ENCODE measurements around the gene CD72. TPM values are rescaled to one million over a fixed set of nuclear protein-coding genes. Genes with fewer than 3 reads are reported as not detected.
A peak's percentile ranks its signal among the peaks of the same experiment; 100 is the strongest.
"Not testable (repeated sequence)": the region's sequence is repeated elsewhere in the genome, so short reads cannot be mapped to it uniquely, and the experiment has no call there.

Gene CD72
- polyA plus RNA-seq, 1 donor, result 1.8 TPM

- H3K4me1 ChIP-seq (ENCODE audit: control insufficient read depth, insufficient read depth, low read length), result peaks cover 8% of the 10 kb centered on the region
- WGBS (ENCODE audit: insufficient coverage, low lambda C conversion rate), result no CpG with 5 or more reads among the region's 22 CpGs
Observed at GRCh38 chr9:35650341-35651158, 32.3 kb upstream of the CD72 start, which contains the start of gene SIT1. Gene SIT1 (minus strand): TSS chr9:35650931. CDS start chr9:35650853, 78 bp downstream.

DNA sequence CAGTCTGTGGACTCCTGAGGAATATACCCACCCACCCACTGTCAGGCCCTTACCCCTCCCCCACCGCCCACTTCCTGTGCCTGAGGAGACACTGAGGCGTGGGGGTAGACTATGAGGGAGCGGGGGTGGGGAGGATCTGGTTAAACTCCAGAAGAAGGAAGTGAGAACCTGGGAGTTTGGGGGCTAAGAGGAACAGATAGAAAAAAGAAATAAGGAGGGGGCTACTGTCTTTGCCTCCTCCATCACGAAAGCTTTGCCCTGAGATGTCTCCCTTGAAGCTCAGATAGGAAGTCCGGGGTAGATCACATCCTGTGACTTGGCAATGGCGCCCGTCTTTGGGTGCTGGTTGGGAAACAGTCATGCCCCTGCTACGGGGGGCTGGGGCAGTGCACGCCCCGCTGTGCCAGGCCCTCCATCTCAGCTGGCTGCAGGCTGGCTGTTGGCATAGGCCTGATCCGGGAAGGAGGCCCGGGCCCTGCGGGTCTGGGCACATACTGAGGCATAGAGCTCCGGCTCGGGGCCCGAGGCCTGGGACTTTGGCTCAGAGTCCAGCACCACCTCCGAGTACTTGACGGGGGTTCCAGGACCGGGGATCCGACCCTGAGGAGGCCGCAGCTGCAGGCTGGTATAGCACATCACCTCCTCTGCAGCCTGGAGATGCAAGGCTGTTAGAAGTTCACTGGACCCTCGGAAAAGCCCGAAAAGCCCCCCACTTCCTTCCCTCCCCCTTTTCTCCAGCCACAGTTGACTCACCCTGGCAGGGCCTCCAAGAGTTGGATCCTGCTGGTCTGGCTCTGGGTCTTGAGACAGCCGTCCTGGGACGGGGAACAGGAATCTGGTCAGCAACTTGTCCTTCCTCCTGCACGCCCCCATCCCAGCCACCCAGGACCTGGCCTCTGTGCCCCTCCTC is 31.5 kb upstream of the CD72 start:
- no peak for DNase-seq
- no CpG with 5 or more reads among the region's 26 CpGs for WGBS (ENCODE audit: insufficient coverage, low lambda C conversion rate)
- H3K27ac ChIP-seq (ENCODE audit: low read length), result no peak overlapping the region
- H3K27me3 ChIP-seq (ENCODE audit: control insufficient read depth, insufficient read depth, low read length), result no peaks in the 10 kb centered on the region
- H3K4me1 ChIP-seq (ENCODE audit: control insufficient read depth, insufficient read depth, low read length), result peaks cover 8% of the 10 kb centered on the region
- no peaks in the 10 kb centered on the region for H3K36me3 ChIP-seq (ENCODE audit: control insufficient read depth, insufficient read depth, low read length)
- no peak overlapping the region for H3K4me3 ChIP-seq (ENCODE audit: low read length)
- no peaks in the 10 kb centered on the region for H3K9me3 ChIP-seq (ENCODE audit: control insufficient read depth, low read depth, low read length)

More at GRCh38 chr9:35650341-35651158, 32.3 kb upstream of the CD72 start, which contains the start of gene SIT1:
- no peak within 1 kb of the TSS for H3K27ac ChIP-seq (ENCODE audit: low read length)
- H3K9me3 ChIP-seq (ENCODE audit: control insufficient read depth, low read depth, low read length), result no peaks in the 10 kb centered on the region
- no peak within 1 kb of the TSS for H3K4me3 ChIP-seq (ENCODE audit: low read length)
- no peaks in the 10 kb centered on the region for H3K36me3 ChIP-seq (ENCODE audit: control insufficient read depth, insufficient read depth, low read length)
- no peak for DNase-seq
- no peaks in the 10 kb centered on the region for H3K27me3 ChIP-seq (ENCODE audit: control insufficient read depth, insufficient read depth, low read length)

- H3K9me3 ChIP-seq (ENCODE audit: control insufficient read depth, low read depth, low read length), result no peaks in the 10 kb centered on the region
- peak; percentile 94 to 95 for DNase-seq
- H3K27ac ChIP-seq (ENCODE audit: low read length), result peak overlapping the region; percentile 96
- no peaks in the 10 kb centered on the region for H3K27me3 ChIP-seq (ENCODE audit: control insufficient read depth, insufficient read depth, low read length)
- peak overlapping the region; percentile 73 for H3K4me3 ChIP-seq (ENCODE audit: low read length)
- no CpG with 5 or more reads among the region's 58 CpGs for WGBS (ENCODE audit: insufficient coverage, low lambda C conversion rate)
- H3K4me1 ChIP-seq (ENCODE audit: control insufficient read depth, insufficient read depth, low read length), result peaks cover 4% of the 10 kb centered on the region
- no peaks in the 10 kb centered on the region for H3K36me3 ChIP-seq (ENCODE audit: control insufficient read depth, insufficient read depth, low read length)
Observed at GRCh38 chr9:35646533-35647265, 28.5 kb upstream of the CD72 start.

- peak; percentile 79 to 93 for DNase-seq
Observed at GRCh38 chr9:35646153-35646532, 27.9 kb upstream of the CD72 start.

GRCh38 chr9:35645736-35646135 is 27.5 kb upstream of the CD72 start:
- not testable (repeated sequence) for H3K9me3 ChIP-seq (ENCODE audit: control insufficient read depth, low read depth, low read length); DNase-seq; H3K36me3 ChIP-seq (ENCODE audit: control insufficient read depth, insufficient read depth, low read length); H3K4me1 ChIP-seq (ENCODE audit: control insufficient read depth, insufficient read depth, low read length); H3K27me3 ChIP-seq (ENCODE audit: control insufficient read depth, insufficient read depth, low read length)
- peak overlapping the region; percentile 96 for H3K27ac ChIP-seq (ENCODE audit: low read length)
- WGBS (ENCODE audit: insufficient coverage, low lambda C conversion rate), result no CpG with 5 or more reads among the region's 10 CpGs
- peak overlapping the region; percentile 73 for H3K4me3 ChIP-seq (ENCODE audit: low read length)

More at GRCh38 chr9:35646153-35646532, 27.9 kb upstream of the CD72 start:
- H3K9me3 ChIP-seq (ENCODE audit: control insufficient read depth, low read depth, low read length), result no peaks in the 10 kb centered on the region
- H3K27me3 ChIP-seq (ENCODE audit: control insufficient read depth, insufficient read depth, low read length), result no peaks in the 10 kb centered on the region
- H3K36me3 ChIP-seq (ENCODE audit: control insufficient read depth, insufficient read depth, low read length), result no peaks in the 10 kb centered on the region
- H3K4me3 ChIP-seq (ENCODE audit: low read length), result peak overlapping the region; percentile 73
- H3K27ac ChIP-seq (ENCODE audit: low read length), result peak overlapping the region; percentile 96
- WGBS (ENCODE audit: insufficient coverage, low lambda C conversion rate), result no CpG with 5 or more reads among the region's 11 CpGs
- H3K4me1 ChIP-seq (ENCODE audit: control insufficient read depth, insufficient read depth, low read length), result peaks cover 4% of the 10 kb centered on the region

GRCh38 chr9:35643046-35643445 is 24.8 kb upstream of the CD72 start:
- Histone ChIP-seq H3K27me3 (ENCODE audit: control insufficient read depth, insufficient read depth, low read length) (no peaks in the 10 kb centered on the region), H3K4me1 (ENCODE audit: control insufficient read depth, insufficient read depth, low read length) (peaks cover 4% of the 10 kb centered on the region), H3K36me3 (ENCODE audit: control insufficient read depth, insufficient read depth, low read length) (no peaks in the 10 kb centered on the region), H3K27ac (ENCODE audit: low read length) (no peak overlapping the region), H3K9me3 (ENCODE audit: control insufficient read depth, low read depth, low read length) (no peaks in the 10 kb centered on the region), H3K4me3 (ENCODE audit: low read length) (no peak overlapping the region)
- WGBS (ENCODE audit: insufficient coverage, low lambda C conversion rate), result no CpG with 5 or more reads among the region's 12 CpGs
- no peak for DNase-seq

GRCh38 chr9:35641478-35641877 is 23.3 kb upstream of the CD72 start:
- H3K27me3 ChIP-seq (ENCODE audit: control insufficient read depth, insufficient read depth, low read length); H3K36me3 ChIP-seq (ENCODE audit: control insufficient read depth, insufficient read depth, low read length); H3K4me3 ChIP-seq (ENCODE audit: low read length); DNase-seq; H3K9me3 ChIP-seq (ENCODE audit: control insufficient read depth, low read depth, low read length); H3K4me1 ChIP-seq (ENCODE audit: control insufficient read depth, insufficient read depth, low read length); H3K27ac ChIP-seq (ENCODE audit: low read length): not testable (repeated sequence)
- WGBS (ENCODE audit: insufficient coverage, low lambda C conversion rate), result no CpG with 5 or more reads among the region's 3 CpGs

DNA sequence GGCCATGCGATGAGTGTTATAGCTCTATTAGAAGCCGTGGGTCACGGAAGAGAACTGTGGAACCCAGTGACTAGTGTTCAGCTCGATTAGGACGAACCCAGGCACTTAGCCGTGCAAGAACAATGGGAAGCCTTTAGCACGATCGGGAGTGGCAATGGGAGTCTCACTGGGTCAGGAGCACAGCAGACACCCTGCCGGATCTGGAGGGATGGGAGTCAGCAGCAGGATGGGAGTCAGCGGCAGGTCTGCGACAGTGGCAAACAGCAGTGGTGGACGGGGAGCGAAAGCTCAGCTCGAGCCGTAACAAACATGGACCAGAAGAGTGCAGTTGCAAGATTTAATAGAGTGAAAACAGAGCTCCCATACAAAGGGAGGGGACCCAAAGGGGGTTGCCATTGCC is 22.2 kb upstream of the CD72 start:
- H3K4me1 ChIP-seq (ENCODE audit: control insufficient read depth, insufficient read depth, low read length); DNase-seq; H3K27ac ChIP-seq (ENCODE audit: low read length); H3K4me3 ChIP-seq (ENCODE audit: low read length); H3K36me3 ChIP-seq (ENCODE audit: control insufficient read depth, insufficient read depth, low read length); H3K9me3 ChIP-seq (ENCODE audit: control insufficient read depth, low read depth, low read length); H3K27me3 ChIP-seq (ENCODE audit: control insufficient read depth, insufficient read depth, low read length): not testable (repeated sequence)
- 100% methylated on average over 3 of the region's 15 CpGs for WGBS (ENCODE audit: insufficient coverage, low lambda C conversion rate)

DNA sequence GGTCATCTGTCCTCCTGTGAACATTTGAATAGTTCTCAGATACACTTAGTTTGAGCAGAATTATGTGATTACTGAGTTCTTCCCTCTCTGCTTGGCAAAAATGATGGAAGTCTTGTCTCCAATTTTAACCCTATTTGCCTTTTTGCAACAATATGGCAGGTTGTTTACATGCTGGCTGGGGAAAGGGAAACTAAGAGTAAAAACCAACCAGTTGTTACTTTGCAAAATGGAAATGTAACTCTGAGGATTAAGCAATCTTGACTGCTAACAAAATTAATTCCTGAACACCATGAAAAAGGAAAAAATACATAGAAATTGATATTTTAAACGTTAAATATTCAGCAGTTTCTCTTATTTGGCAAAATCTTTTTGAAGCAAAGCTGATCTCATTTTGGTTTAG is 21.4 kb upstream of the CD72 start:
- Histone ChIP-seq H3K36me3 (ENCODE audit: control insufficient read depth, insufficient read depth, low read length) (no peaks in the 10 kb centered on the region), H3K4me1 (ENCODE audit: control insufficient read depth, insufficient read depth, low read length) (no peaks in the 10 kb centered on the region), H3K27me3 (ENCODE audit: control insufficient read depth, insufficient read depth, low read length) (no peaks in the 10 kb centered on the region), H3K9me3 (ENCODE audit: control insufficient read depth, low read depth, low read length) (no peaks in the 10 kb centered on the region), H3K27ac (ENCODE audit: low read length) (no peak overlapping the region), H3K4me3 (ENCODE audit: low read length) (no peak overlapping the region)
- WGBS (ENCODE audit: insufficient coverage, low lambda C conversion rate), result no CpG with 5 or more reads among the region's 1 CpG
- DNase-seq, result no peak

GRCh38 chr9:35639225-35639624 is 21.0 kb upstream of the CD72 start:
- 83% methylated on average over 1 of the region's 1 CpG for WGBS (ENCODE audit: insufficient coverage, low lambda C conversion rate)
- not testable (repeated sequence) for H3K4me1 ChIP-seq (ENCODE audit: control insufficient read depth, insufficient read depth, low read length); H3K9me3 ChIP-seq (ENCODE audit: control insufficient read depth, low read depth, low read length); H3K36me3 ChIP-seq (ENCODE audit: control insufficient read depth, insufficient read depth, low read length); DNase-seq; H3K4me3 ChIP-seq (ENCODE audit: low read length); H3K27ac ChIP-seq (ENCODE audit: low read length); H3K27me3 ChIP-seq (ENCODE audit: control insufficient read depth, insufficient read depth, low read length)
